SH-SY5Y (cell line): ENCODE results near the gene PPP1R15B.

Experiments
- GATA2 ChIP-seq: IDR thresholded peaks from 2 replicates; pipeline ENCODE4 v1.6.1; 2011; ENCODE audit warnings: mild to moderate bottlenecking, low read depth, low read length
- GATA3 ChIP-seq: IDR thresholded peaks from 2 replicates; pipeline ENCODE4 v1.6.1; 2011; ENCODE audit warnings: low read depth, mild to moderate bottlenecking, low read length, moderate library complexity

- TF ChIP-seq GATA2: no peak
- TF ChIP-seq GATA3: no peak
These were observed 10.6 kb downstream of the PPP1R15B start for GRCh38 chr1:204400882-204401510.
